Activated CD4-positive, alpha-beta T cell treated with anti-CD3 and anti-CD28 coated beads, Interleukin-10, Interleukin-2, amounts not matched to agents 100 ng/mL and 50 ng/mL, durations not matched to agents 16 hours and 8 hours (primary cell): Measurements from ENCODE around the gene CYP2E1.
"Not testable (repeated sequence)": the region's sequence is repeated elsewhere in the genome, so short reads cannot be mapped to it uniquely, and the experiment has no call there.

ENCODE experiments used
- DNase-seq: peaks from one replicate; pipeline ENCODE4 v3.0.0-alpha.2; 2020

The CYP2E1 gene

GRCh38 chr10:133528845-133529575, 1.8 kb downstream of the CYP2E1 start:
- DNase-seq, result no peak

DNA sequence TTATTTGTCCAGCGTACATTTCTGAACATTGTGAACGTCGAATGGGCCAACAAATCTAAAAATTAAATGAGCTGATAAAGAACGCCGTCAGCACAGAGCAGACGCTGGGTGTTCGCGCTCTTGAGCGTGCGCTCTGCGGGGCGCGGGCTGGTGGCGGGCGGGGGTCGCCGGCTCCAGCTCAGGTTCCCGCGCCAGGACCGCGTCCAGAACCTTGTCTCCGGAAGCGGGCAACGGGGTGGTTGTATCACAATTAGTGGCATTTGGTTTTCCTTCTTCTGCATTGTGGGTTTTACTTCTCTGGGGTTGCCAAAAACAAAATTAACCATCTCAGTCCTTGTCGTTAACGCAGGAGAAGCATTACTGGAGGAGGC, 2.4 kb downstream of the CYP2E1 start:
- DNase-seq, result no peak

DNA sequence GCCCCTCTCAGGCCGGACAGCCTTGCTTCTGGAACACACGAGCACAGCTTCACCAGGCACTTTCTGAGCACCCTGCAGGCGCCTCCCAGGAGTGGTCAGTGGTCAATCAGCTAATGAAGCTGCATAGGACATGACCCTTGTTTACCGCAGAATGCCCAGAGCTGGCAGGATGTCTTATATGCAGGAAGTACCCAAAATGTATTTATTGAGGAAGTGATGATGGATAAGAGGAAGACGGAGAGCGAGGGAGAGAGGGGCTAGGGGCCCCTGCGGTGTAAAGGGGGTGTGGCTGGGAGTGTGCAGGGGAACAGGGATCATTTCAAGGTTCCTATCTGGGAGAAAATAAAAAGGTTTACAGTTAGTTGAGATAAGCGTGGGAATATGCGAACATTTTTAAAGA, 3.3 kb downstream of the CYP2E1 start:
- DNase-seq, result no peak

DNA sequence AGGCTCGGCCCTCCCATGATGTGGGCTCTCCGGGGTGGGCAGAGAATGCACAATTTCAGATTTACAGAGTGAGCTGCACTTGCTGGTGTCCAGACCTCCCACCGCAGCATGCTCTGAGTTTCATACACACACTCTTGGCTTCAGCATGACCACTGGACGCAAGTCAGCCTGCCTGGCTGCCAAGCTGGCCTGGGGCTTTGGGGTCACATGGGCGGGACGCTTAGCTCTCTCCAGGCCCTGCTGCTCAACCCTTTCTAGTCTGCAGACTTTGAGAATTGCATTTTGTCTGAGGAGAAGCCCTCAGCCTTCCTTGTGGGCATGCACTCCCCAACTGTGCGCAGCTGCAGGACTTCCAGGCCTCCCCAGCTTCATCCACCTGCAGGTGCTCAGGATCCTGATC, 5.7 kb downstream of the CYP2E1 start:
- DNase-seq, result no peak

GRCh38 chr10:133534417-133534816, 7.3 kb downstream of the CYP2E1 start:
- no peak for DNase-seq

DNA sequence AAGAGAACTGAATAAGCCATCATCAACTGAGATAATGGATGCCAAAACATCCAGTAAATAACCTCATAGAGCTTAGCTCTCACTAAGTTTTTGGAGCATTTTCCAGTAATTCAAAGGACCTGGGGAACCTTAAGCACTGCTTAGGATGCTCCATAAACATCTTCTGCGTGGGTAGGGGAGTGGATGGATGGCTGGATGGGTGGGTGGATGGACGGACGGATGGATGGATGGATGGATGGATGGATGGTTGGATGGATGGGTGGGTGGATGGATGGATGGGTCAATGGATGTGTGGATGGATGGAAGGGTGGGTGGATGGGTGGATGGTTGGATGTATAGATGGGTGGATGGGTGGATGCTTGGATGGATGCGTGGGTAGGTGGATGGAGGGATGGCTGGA, 9.0 kb downstream of the CYP2E1 start:
- DNase-seq, result no peak

GRCh38 chr10:133537546-133538545, 10.7 kb downstream of the CYP2E1 start:
- DNase-seq, result no peak

DNA sequence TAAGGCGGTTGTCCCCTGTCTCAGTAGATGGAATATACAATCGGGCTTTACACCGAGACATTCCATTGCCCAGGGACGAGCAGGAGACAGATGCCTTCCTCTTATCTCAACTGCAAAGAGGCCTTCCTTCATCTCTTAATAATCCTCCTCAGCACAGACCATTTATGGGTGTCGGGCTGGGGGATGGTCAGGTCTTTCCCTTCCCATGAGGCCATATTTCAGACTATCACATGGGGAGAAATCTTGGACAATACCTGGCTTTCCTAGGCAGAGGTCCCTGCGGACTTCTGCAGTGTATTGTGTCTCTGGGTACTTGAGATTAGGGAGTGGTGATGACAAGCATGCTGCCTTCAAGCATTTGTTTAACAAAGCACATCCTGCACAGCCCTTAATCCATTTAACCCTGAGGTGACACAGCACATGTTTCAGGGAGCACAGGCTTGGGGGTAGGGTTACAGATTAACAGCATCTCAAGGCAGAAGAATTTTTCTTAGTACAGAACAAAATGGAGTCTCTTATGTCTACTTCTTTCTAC, 14.3 kb downstream of the CYP2E1 start:
- DNase-seq, result not testable (repeated sequence)

DNA sequence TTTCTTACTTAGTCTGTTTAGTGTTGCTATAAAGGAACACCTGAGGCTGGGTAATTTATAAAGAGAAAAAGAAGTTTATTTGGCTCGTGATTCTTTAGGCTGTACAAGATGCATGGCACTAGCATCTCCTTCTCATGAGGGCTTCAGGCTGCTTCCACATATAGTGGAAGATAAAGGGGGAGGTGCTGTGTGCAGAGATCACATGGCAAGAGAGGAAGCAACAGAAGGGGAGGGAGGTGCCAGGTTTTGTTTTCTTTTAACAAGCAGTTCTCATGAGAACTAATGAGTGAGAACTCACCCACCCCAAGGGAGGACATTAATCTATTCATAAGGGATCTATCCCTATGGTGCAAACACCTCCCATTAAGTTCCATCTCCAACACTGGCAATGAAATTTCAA, 17.3 kb downstream of the CYP2E1 start:
- DNase-seq, result no peak

- no peak for DNase-seq
Observed at GRCh38 chr10:133554600-133554999, 27.4 kb downstream of the CYP2E1 start.

GRCh38 chr10:133555521-133555920, 28.4 kb downstream of the CYP2E1 start:
- no peak for DNase-seq

DNA sequence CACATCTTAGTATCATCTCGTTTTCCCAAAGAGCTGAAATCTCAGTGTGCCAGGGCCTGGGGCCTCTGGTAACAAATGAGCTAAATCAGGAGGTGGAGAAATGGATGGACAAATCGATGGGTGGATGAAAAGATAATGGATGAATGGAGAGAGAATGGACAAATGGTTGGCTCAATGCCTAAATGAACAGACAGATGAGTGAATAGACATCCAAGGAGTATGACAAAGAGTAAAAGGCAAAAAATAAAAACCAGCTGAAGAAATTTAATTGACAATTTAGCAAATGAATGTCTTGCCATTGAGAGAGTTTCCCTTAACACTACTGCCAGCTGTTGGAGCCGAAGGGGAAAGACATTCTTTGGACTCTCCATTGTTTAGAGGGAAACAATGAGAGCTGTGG, 30.2 kb downstream of the CYP2E1 start:
- DNase-seq, result no peak

DNA sequence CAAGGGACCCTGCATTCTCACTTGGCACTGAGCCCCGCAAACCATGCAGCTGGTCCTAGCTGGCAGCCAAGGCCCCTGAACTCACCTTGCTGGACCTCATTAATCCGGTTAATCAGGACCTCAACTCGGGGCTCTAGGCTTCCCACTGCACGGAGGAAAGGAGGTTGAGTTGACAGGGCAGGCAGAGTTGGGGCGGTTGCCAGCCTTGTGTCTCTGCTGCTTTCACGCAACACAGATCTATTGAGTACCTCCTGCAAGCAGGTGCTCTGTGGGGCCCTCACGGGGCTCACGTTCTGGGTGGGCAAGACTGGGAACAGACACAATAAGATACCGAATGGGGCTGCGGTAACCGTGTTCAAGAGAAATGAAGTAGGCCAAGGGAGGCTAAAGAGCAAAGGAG, 32.1 kb downstream of the CYP2E1 start:
- no peak for DNase-seq

DNA sequence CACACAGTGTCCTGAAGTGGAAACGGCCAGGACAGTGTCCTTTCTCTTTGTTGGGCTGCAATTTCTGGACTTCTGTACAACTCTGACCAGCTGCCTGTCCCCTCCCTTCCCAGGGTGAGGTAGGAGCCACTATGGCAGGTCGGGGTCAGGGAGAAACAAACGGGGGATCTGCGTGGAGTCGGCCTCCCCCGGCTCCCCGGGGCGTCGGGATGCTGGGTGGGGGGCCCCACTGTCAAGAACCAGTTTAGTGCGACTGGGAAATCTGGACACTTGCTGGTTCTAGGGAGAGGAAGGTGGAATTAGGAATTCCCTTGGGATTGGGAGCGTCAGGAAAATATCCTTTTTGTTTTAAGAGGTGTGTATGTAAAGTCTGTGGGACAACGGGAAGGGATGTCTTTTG, 37.7 kb downstream of the CYP2E1 start:
- no peak for DNase-seq

DNA sequence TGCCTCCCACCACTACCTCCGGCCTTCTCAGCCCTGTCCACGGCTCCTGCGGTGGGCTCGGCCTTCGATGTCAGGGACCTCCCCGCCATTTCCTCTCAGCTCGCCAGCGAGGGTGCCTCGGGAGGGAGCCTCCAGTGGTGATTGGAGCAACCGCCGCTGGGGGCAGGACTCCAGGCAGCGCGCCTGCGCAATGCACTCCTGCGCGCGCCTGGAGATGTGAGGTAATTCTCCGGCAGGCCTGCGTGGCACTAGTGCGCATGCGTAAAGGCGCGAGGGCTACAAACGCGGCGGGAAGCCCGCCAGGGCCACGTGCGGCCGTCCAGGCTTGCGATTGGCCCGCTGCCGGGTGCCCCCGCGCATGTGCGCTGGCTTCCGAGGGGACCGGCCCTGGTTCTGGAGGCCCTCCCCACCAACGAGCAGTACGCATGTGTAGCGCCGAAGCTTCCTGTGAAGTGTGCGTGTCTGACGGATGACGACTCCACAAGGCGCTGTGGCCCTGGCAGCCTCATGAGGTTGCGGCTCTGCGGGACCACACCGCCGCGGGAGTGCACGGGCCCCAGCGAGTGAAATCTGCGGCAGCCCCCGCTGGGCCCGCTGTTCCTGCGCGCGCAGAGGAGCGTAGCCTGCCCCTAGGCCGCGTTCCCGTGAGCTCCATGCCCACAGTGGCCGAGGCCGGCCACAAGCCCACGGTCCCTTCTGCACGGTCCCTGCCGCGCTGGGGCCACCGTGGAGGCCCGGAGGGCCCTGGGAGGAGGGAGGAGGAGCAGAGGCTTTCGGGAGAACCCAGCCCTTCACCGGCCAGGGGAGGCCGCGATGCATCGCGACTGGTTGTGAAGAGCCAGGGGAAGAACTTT, 38.5 kb downstream of the CYP2E1 start, which contains the start of gene SYCE1:
SYCE1 (minus strand) TSS at position 143 of the 854 bp plus-strand sequence; CDS start at position 89, 54 bp downstream.
- DNase-seq, result no peak

DNA sequence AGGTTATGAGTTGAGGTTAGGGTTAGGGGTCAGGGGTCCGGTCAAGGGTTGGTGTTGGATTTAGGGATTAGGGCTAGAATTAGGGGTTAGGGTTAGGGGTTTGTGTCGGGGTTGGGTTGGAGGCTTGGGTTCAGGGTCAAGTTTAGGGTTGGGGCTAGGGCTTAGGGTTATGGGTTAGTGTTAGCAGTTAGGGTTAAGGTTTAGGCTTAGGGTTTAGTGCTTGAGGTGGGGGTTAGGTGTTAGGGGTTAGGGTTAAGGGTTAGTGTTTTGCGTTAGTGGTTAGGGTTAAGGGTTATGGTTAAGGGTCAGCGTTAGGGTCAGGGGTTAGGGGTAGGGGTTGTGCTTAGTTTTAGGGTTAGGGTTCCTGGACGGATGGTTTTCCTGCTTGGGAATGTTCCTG, 40.0 kb downstream of the CYP2E1 start:
- no peak for DNase-seq

DNA sequence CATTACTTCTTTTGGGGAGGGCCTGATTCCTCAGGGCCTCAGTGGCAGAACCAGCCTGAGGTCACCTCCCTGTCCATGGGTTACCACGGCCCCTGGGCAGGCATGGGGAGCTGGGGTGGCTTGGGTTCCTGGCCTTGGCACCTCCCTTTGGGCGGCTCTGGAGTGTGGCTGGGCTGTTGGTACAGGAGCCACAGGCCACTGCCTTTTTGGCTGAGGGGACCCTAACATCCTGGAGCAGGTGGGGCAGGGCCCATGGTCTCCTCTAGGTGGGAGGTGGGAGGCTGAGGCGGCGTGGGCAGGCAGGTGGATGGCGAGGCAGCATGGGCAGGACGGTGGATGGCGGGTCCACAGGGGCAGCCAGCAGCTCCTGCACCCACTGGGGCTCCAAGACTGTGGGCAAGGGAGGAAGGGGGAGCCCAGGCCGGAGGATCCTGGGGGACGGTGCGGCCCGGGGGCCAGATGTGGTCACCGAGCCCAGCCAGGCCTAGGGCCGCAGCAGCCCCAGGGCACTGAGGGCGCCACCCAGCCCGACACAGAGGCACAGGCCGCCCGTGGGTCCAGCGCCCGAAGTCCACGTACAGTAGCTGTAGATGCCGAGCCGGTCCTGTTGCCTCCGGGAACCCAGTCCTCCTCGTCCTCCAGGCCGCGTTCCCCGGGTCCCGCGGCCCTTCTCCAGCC, 40.6 kb downstream of the CYP2E1 start:
- DNase-seq, result no peak

DNA sequence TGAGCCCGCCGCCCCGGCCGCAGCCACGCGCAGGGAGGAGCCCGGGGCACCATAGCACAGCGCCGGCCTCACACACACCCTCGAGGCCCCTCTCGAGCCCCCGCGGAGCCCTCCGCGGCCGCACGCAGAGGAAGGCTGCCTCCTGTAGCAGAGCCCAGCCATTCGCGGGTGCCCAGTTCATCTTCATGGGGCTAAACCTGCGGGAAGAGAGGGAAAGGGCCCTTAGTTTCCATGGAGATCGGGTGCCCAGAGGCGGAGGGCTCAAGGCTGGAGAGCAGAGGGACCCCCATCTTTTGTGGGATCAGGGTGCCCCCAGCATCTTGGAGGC, 41.1 kb downstream of the CYP2E1 start:
- no peak for DNase-seq

GRCh38 chr10:133568831-133569527, 41.8 kb downstream of the CYP2E1 start:
- DNase-seq, result not testable (repeated sequence)

GRCh38 chr10:133569801-133570200, 42.6 kb downstream of the CYP2E1 start:
- DNase-seq, result not testable (repeated sequence)

GRCh38 chr10:133572055-133572454, 44.9 kb downstream of the CYP2E1 start:
- not testable (repeated sequence) for DNase-seq

DNA sequence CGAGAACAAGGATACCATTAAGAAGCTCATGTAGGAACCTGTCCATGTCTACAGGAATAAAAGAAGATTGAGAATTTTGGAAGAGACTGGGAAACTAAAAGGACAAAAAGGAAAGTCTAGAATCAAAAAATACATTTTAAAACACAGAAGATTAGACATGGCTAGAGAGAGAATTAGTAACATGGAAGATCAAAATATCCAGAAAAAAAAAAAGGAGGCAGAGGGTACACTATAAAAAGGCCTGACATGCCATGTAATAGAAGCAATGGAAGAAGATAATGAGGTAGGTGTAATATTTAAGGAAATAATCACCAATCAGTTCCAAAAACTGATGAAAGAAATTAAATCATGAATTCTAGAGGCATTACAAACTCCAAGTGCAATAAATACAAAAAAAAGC, 46.3 kb downstream of the CYP2E1 start:
- DNase-seq, result not testable (repeated sequence)
